Naive thymus-derived CD8-positive, alpha-beta T cell (primary cell): ENCODE data around the gene NR6A1. TPM values are rescaled to one million over a fixed set of nuclear protein-coding genes. Genes with fewer than 3 reads are reported as not detected.
A peak's percentile ranks its signal among the peaks of the same experiment; 100 is the strongest.

Experiments
- ATAC-seq, 2 donors: fragments of 150-1000 bp; cut with Tn5 transposase in 1 of 2; sonication (Bioruptor Pico), chemical (Tn5 transposase) in 1 of 2; 1 replicate in 1 of 2; 2 replicates in 1 of 2; pipeline ENCODE4 v1.10.0; 2021; ENCODE audit warnings: mild to moderate bottlenecking in 2 of 2, moderate library complexity in 2 of 2
- POLR2A ChIA-PET: fragments of 350-600 bp; sonication (Branson Sonifier 250); formaldehyde crosslinking; loops from one replicate; lab custom pipeline; 2021; ENCODE audit warnings: antibody characterized with exemption; lab: Charles Lee
- DNase-seq, 10 donors: peaks; one replicate each; pipeline versions ENCODE4 v3.0.0 to v3.0.0-alpha.2; 2020 to 2022
- H3K27ac Mint-ChIP-seq, 10 donors: one replicate each; pipeline ENCODE4 v1.8.0; 2020 to 2022; ENCODE audit warnings: mild to moderate bottlenecking in 10 of 10, mixed read lengths in 10 of 10, moderate library complexity in 4 of 10, inconsistent platforms in 1 of 10
- H3K27me3 Mint-ChIP-seq, 5 donors: one replicate each; pipeline ENCODE4 v1.8.0; 2021 to 2022; ENCODE audit warnings: mixed read lengths in 5 of 5
- H3K36me3 Mint-ChIP-seq, 3 donors: one replicate each; pipeline ENCODE4 v1.8.0; 2020 to 2022; ENCODE audit warnings: mixed read lengths in 3 of 3, mild to moderate bottlenecking in 2 of 3, inconsistent platforms in 1 of 3
- H3K4me1 Mint-ChIP-seq, 4 donors: one replicate each; pipeline ENCODE4 v1.8.0; 2021 to 2022; ENCODE audit warnings: mixed read lengths in 4 of 4
- H3K4me3 Mint-ChIP-seq, 10 donors: one replicate each; pipeline ENCODE4 v1.8.0; 2020 to 2022; ENCODE audit warnings: mild to moderate bottlenecking in 10 of 10, mixed read lengths in 10 of 10, moderate library complexity in 6 of 10, inconsistent platforms in 1 of 10
- H3K9me3 Mint-ChIP-seq, 9 donors: one replicate each; pipeline ENCODE4 v1.8.0; 2020 to 2022; ENCODE audit warnings: mixed read lengths in 9 of 9, mild to moderate bottlenecking in 3 of 9, inconsistent platforms in 1 of 9, moderate library complexity in 1 of 9
- polyA plus RNA-seq, 3 donors: library from polyadenylated mRNA; unstranded; fragments of 300-500 nt; fragmentation: Illumina TruSeq; gene quantifications; one replicate each; pipeline ENCODE4 v1.2.3, GENCODE V29; 2021
- total RNA-seq, 8 experiments: library from RNA in 2 of 8; stranded (reverse) in 2 of 8; gene quantifications; one replicate each; pipeline ENCODE4 v1.2.3 and lab custom pipeline; 2021 to 2026

Gene NR6A1
- total and polyA plus RNA-seq, 5 experiments from 2014 or later: 0.05 TPM; not detected in 4

GRCh38 chr9:124477648-124478285 lies 293.3 kb downstream of the NR6A1 start:
- peaks cover 6 to 61% (median 30%) of the 10 kb centered on the region in 5 donors for H3K27me3 Mint-ChIP-seq
- H3K27ac Mint-ChIP-seq: no peak overlapping the region
- H3K4me3 Mint-ChIP-seq: peak overlapping the region in 1 of 10 donors; percentile 15
- H3K9me3 Mint-ChIP-seq: no peaks in the 10 kb centered on the region
- peak in 1 of 2 donors; percentile 25 for ATAC-seq
- peaks cover 0 to 2% (median 0%) of the 10 kb centered on the region in 3 donors for H3K36me3 Mint-ChIP-seq
- POLR2A ChIA-PET: interaction anchor here (0.6 kb wide), 1 partner anchor 22 kb away, joined by 3 read pairs; no protein-coding TSS in a partner anchor
- H3K4me1 Mint-ChIP-seq: peaks cover 0 to 2% (median 0%) of the 10 kb centered on the region in 4 donors
- DNase-seq: no peak

- H3K4me1 Mint-ChIP-seq: peaks cover 0 to 2% (median 0%) of the 10 kb centered on the region in 4 donors
- no peak overlapping the region for H3K27ac Mint-ChIP-seq
- H3K4me3 Mint-ChIP-seq: no peak overlapping the region
- DNase-seq (no peak), ATAC-seq (peak in 1 of 2 donors; percentile 23)
- H3K27me3 Mint-ChIP-seq: peaks cover 6 to 67% (median 31%) of the 10 kb centered on the region in 5 donors
- H3K36me3 Mint-ChIP-seq: peaks cover 0 to 2% (median 0%) of the 10 kb centered on the region in 3 donors
- POLR2A ChIA-PET: no interaction called here
- H3K9me3 Mint-ChIP-seq: no peaks in the 10 kb centered on the region
Measured at GRCh38 chr9:124477211-124477647, 293.9 kb downstream of the NR6A1 start.

GRCh38 chr9:124475868-124476690 lies 295.0 kb downstream of the NR6A1 start:
- no peak overlapping the region for H3K27ac Mint-ChIP-seq
- peaks cover 0 to 2% (median 0%) of the 10 kb centered on the region in 3 donors for H3K36me3 Mint-ChIP-seq
- peaks cover 6 to 69% (median 31%) of the 10 kb centered on the region in 5 donors for H3K27me3 Mint-ChIP-seq
- peaks cover 0 to 2% (median 0%) of the 10 kb centered on the region in 4 donors for H3K4me1 Mint-ChIP-seq
- H3K9me3 Mint-ChIP-seq: no peaks in the 10 kb centered on the region
- POLR2A ChIA-PET: no interaction called here
- ATAC-seq: no peak
- DNase-seq: no peak
- no peak overlapping the region for H3K4me3 Mint-ChIP-seq

GRCh38 chr9:124475158-124475867 lies 295.8 kb downstream of the NR6A1 start:
- no peak overlapping the region for H3K4me3 Mint-ChIP-seq
- no peak for ATAC-seq
- peaks cover 0 to 2% (median 0%) of the 10 kb centered on the region in 4 donors for H3K4me1 Mint-ChIP-seq
- DNase-seq: no peak
- POLR2A ChIA-PET: no interaction called here
- no peak overlapping the region for H3K27ac Mint-ChIP-seq
- peaks cover 0 to 2% (median 0%) of the 10 kb centered on the region in 3 donors for H3K36me3 Mint-ChIP-seq
- no peaks in the 10 kb centered on the region for H3K9me3 Mint-ChIP-seq
- peaks cover 6 to 67% (median 31%) of the 10 kb centered on the region in 5 donors for H3K27me3 Mint-ChIP-seq

- H3K4me3 Mint-ChIP-seq: no peak overlapping the region
- no peak overlapping the region for H3K27ac Mint-ChIP-seq
- POLR2A ChIA-PET: no interaction called here
Measured at GRCh38 chr9:124474151-124474550, 297.0 kb downstream of the NR6A1 start.

GRCh38 chr9:124473310-124473709 lies 297.8 kb downstream of the NR6A1 start:
- H3K9me3 Mint-ChIP-seq: no peaks in the 10 kb centered on the region
- H3K27ac Mint-ChIP-seq: no peak overlapping the region
- peaks cover 2 to 57% (median 32%) of the 10 kb centered on the region in 5 donors for H3K27me3 Mint-ChIP-seq
- no peak overlapping the region for H3K4me3 Mint-ChIP-seq
- ATAC-seq (no peak), DNase-seq (no peak)
- POLR2A ChIA-PET: no interaction called here
- peaks cover 0 to 2% (median 0%) of the 10 kb centered on the region in 4 donors for H3K4me1 Mint-ChIP-seq
- H3K36me3 Mint-ChIP-seq: no peaks in the 10 kb centered on the region

More at GRCh38 chr9:124474151-124474550, 297.0 kb downstream of the NR6A1 start:
- ATAC-seq (no peak), DNase-seq (no peak)
- H3K27me3 Mint-ChIP-seq: peaks cover 3 to 57% (median 31%) of the 10 kb centered on the region in 5 donors
- no peaks in the 10 kb centered on the region for H3K9me3 Mint-ChIP-seq
- peaks cover 0 to 2% (median 0%) of the 10 kb centered on the region in 4 donors for H3K4me1 Mint-ChIP-seq
- peaks cover 0 to 2% (median 0%) of the 10 kb centered on the region in 3 donors for H3K36me3 Mint-ChIP-seq

GRCh38 chr9:124472770-124473169 lies 298.3 kb downstream of the NR6A1 start:
- Mint-ChIP-seq H3K27me3 (peaks cover 2 to 55% (median 32%) of the 10 kb centered on the region in 5 donors), H3K4me1 (peaks cover 0 to 2% (median 0%) of the 10 kb centered on the region in 4 donors)

GRCh38 chr9:124471761-124472160 lies 299.4 kb downstream of the NR6A1 start:
- Mint-ChIP-seq H3K27ac (no peak overlapping the region), H3K4me3 (no peak overlapping the region), H3K36me3 (no peaks in the 10 kb centered on the region), H3K27me3 (peaks cover 2 to 52% (median 32%) of the 10 kb centered on the region in 5 donors), H3K9me3 (no peaks in the 10 kb centered on the region), H3K4me1 (peaks cover 0 to 2% (median 0%) of the 10 kb centered on the region in 4 donors)
- ATAC-seq (no peak), DNase-seq (no peak)
- POLR2A ChIA-PET: no interaction called here

More at GRCh38 chr9:124472770-124473169, 298.3 kb downstream of the NR6A1 start:
- no peak overlapping the region for H3K4me3 Mint-ChIP-seq
- no peak for DNase-seq
- peak overlapping the region in 1 of 10 donors; percentile 53 for H3K27ac Mint-ChIP-seq
- no peak for ATAC-seq
- no peaks in the 10 kb centered on the region for H3K36me3 Mint-ChIP-seq
- no peaks in the 10 kb centered on the region for H3K9me3 Mint-ChIP-seq
- POLR2A ChIA-PET: no interaction called here

GRCh38 chr9:124470726-124471125 lies 300.4 kb downstream of the NR6A1 start:
- Mint-ChIP-seq H3K27me3 (peaks cover 2 to 45% (median 25%) of the 10 kb centered on the region in 5 donors), H3K4me3 (no peak overlapping the region), H3K4me1 (peaks cover 0 to 2% (median 0%) of the 10 kb centered on the region in 4 donors), H3K36me3 (no peaks in the 10 kb centered on the region), H3K9me3 (no peaks in the 10 kb centered on the region), H3K27ac (no peak overlapping the region)
- DNase-seq (no peak), ATAC-seq (no peak)
- POLR2A ChIA-PET: no interaction called here

- Mint-ChIP-seq H3K4me1 (peaks cover 0 to 2% (median 0%) of the 10 kb centered on the region in 4 donors), H3K36me3 (no peaks in the 10 kb centered on the region), H3K9me3 (no peaks in the 10 kb centered on the region), H3K27ac (no peak overlapping the region), H3K27me3 (peaks cover 3 to 45% (median 24%) of the 10 kb centered on the region in 5 donors), H3K4me3 (no peak overlapping the region)
- ATAC-seq (no peak), DNase-seq (no peak)
- POLR2A ChIA-PET: no interaction called here
Measured at GRCh38 chr9:124470306-124470705, 300.8 kb downstream of the NR6A1 start.

- ATAC-seq (no peak), DNase-seq (peak in 1 of 10 donors; percentile 58)
- Mint-ChIP-seq H3K27me3 (peaks cover 4 to 42% (median 21%) of the 10 kb centered on the region in 5 donors), H3K4me1 (peaks cover 0 to 2% (median 0%) of the 10 kb centered on the region in 4 donors), H3K9me3 (no peaks in the 10 kb centered on the region), H3K27ac (peak overlapping the region in 1 of 10 donors; percentile 28), H3K4me3 (no peak overlapping the region), H3K36me3 (no peaks in the 10 kb centered on the region)
- POLR2A ChIA-PET: no interaction called here
Measured at GRCh38 chr9:124469011-124469832, 301.9 kb downstream of the NR6A1 start.
